ENCODE data around the gene NOTCH4. TPM values are rescaled to one million over a fixed set of nuclear protein-coding genes. Genes with fewer than 3 reads are reported as not detected.
"Not testable (repeated sequence)": the region's sequence is repeated elsewhere in the genome, so short reads cannot be mapped to it uniquely, and the experiment has no call there.

The NOTCH4 gene
- total RNA-seq, 4 donors from 2014 or later: 15.1 to 208 (median 49.7) TPM

DNA sequence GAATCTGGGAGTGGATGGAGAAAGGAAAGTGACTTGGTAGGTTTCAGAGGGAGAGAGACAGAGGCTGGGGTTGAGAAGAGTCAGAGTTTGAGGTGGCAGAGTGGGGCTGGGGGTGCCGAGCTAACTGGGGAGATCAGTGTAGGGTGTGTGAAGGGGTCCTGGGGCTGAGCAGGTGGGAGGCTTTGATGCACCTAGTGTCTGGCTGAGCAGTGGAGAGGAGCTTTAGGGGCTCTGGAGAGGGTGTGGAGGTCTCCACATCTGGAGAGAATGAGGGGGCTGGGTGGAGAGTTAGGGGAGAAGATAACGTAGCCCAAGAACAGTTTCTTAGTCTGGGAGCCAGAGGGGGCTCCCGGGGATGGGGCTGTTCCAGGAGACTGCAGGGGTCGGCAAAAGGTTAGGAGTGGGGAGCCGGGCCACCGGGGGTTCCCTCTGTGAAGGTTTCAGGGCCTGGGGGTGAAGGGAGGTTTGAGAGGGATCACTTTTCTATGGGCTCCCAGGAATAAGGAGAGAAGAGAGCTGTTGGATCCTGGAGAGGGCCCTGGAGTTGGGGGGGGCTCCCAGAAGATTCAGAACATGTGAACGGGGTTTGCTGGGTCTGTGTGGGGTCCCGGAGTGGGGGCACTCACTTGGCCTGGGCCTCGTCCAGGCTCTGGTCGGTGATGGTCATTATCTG is 34.7 kb downstream of the NOTCH4 start:
- ATAC-seq (ENCODE audit: low FRiP score) (no peak), DNase-seq (ENCODE audit: low spot score) (no peak)
- no peak for TF ChIP-seq CTCF (IDR thresholded peaks at IDR 0.05)

GRCh38 chr6:32188381-32189068 is 35.3 kb downstream of the NOTCH4 start:
- TF ChIP-seq CTCF (IDR thresholded peaks at IDR 0.05): no peak
- DNase-seq (ENCODE audit: low spot score) (no peak), ATAC-seq (ENCODE audit: low FRiP score) (no peak)

DNA sequence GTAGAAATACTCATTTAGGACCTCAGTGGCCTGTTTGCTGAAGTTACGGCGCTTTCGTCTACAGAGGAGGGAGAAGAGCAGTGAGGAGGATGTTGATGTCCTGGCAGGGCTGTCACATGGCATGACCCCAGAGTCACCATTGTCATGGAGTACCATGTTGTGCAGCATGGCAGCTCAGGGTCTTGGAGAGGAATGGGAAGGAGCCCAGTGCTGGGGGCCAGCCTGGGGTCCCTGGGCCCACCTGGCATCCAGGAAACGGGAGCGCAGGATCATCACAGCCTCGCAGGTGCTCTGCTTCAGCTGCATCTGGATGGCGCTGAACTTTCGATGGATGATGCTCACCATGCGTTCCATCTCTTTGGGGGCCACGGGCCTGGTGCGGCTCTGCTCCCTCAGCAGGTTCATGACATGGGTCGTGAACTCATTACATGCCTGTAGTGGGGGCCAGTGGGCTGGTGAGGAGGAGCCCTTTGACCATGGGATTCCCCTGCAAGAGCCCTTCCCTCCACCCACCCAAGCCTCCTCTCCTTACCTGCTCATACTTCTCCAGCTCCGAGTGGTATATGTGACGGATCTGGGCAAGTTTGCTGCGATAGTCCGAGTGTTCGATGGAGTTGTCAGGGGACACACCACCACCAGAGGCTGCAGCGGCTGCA is 36.0 kb downstream of the NOTCH4 start:
- DNase-seq (ENCODE audit: low spot score); ATAC-seq (ENCODE audit: low FRiP score): not testable (repeated sequence)

DNA sequence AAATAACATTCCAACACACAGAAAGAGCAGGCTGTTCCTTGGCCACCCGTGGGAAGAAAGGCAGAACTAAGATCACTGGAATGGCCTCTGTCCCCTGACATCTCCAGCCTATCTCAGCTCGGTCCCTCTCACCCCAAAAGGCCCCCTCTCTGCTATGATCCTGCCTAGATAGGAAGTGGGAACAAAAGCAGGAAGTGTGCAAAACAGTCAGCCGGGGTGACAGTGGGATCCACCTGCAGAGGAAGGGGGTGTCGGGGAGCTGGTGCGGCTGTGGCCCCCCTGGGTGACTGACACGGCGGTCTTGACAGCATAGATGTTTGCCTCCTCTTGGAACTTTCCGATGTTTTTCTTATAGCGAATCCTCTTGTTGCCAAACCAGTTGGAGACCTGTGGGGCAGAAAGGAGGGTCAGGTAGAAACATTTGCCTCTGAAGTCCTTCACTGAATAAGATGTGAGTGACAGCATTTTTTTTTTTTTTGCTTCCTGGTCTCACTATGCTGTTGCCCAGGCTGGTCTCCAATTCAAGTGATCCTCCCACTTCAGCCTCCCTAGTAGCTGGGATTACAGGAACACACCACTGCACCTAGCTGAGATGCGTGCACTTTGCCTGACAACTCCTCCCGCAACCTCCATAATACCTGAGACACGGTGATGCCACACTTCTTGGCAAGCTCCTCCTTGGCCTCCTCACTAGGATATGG is 36.7 kb downstream of the NOTCH4 start:
- TF ChIP-seq CTCF (IDR thresholded peaks at IDR 0.05): no peak
- ATAC-seq (ENCODE audit: low FRiP score) (no peak), DNase-seq (ENCODE audit: low spot score) (no peak)

- DNase-seq (ENCODE audit: low spot score); ATAC-seq (ENCODE audit: low FRiP score): not testable (repeated sequence)
Measured at GRCh38 chr6:32186151-32186840, 37.6 kb downstream of the NOTCH4 start.

- peak; percentile 76 for DNase-seq (ENCODE audit: low spot score)
- peak; percentile 46 for ATAC-seq (ENCODE audit: low FRiP score)
Measured at GRCh38 chr6:32185681-32186131, 38.2 kb downstream of the NOTCH4 start.

- DNase-seq (ENCODE audit: low spot score) (no peak), ATAC-seq (ENCODE audit: low FRiP score) (no peak)
- no peak for TF ChIP-seq CTCF (IDR thresholded peaks at IDR 0.05)
Measured at GRCh38 chr6:32184084-32184640, 39.7 kb downstream of the NOTCH4 start, which contains the start of gene AGER. TSS of gene AGER (minus strand) at chr6:32184253. CDS start at chr6:32184222, 31 bp downstream.
